Activated naive CD4-positive, alpha-beta T cell treated with anti-CD3 and anti-CD28 coated beads, Interleukin-2, amount 50 U/mL, for 16 hours (primary cell): ENCODE results near the gene EXOC1.
"Not testable (repeated sequence)": the region's sequence is repeated elsewhere in the genome, so short reads cannot be mapped to it uniquely, and the experiment has no call there.

Source experiments
- DNase-seq: peaks from one replicate; pipeline ENCODE4 v3.0.0-alpha.2; 2020

The EXOC1 gene

DNA sequence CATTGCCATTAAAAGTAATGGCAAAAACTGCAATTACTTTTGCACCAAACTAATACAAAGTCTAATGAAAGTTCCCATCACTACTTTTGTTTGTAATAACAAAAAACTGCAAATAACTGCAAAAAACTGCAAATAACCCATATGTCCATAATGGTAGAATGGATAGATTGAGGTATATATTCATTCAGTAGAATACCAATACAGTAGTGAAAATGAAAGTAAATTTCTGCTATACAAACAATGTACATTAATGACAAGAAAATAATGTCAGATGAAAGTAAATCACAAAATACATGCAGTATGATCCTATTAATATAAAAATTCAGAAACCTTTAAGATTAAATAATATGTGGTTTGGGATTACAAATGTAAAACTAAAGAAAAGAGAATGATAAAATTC is 54.0 kb downstream of the EXOC1 start:
- DNase-seq, result no peak

DNA sequence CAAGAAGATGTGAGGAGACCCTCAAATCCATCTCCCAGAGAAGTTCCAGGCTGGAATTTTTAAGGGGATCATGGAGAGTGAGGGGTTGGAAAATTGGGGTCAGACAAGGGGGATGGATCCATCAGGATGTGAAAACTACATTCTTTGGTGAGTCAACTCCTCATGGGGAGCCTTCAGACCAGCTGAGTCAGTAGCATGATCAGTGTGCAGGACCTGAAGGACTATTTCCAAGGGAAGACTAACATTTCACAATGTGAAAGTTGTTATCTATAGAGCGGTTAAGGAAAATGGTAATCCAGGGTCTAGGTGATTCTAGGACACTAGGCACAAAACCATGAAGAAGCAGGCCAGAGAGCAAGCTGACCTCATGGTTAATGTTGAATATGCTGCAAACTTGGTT is 56.7 kb downstream of the EXOC1 start:
- DNase-seq, result no peak

GRCh38 chr4:55912249-55912648 is 58.8 kb downstream of the EXOC1 start:
- DNase-seq, result no peak

DNA sequence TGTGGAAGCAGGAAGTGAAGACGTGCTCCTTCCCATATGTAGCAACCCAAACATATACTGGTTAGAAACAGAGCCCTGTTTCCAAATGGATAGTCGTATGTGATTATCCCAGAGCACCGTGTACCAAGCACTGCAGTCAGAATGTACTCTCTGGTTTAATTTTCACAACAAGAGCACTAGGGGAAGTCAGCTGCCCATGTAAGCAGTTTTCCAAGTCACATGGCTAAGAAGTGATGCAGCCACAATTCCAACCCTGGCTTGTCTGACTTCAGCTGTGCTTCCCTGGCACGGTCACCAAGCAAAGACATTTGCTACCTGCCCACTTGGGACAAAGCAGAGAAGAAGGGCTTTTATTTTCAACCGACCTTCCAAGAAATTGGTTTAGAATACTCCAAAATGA is 67.1 kb downstream of the EXOC1 start:
- DNase-seq, result no peak

- DNase-seq, result no peak
These were observed 67.6 kb downstream of the EXOC1 start for GRCh38 chr4:55921093-55921492.

DNA sequence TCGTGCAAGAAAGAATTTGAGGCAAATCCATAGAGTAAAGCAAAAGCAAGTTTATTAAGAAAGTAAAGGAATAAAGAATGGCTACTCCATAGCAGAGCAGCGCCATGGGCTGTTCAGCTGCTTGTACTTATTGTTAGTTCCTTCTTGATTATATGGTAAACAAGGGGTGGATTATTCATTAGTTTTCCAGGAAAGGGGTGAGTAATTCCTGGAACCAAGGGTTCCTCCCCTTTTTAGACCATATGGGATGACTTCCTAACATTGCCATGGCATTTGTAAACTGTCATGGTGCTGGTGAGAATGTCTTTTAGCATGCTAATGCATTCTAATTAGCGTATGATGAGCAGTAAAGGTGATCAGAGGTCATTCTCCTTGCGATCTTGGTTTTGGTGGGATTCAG is 71.8 kb downstream of the EXOC1 start:
- DNase-seq, result no peak

- no peak for DNase-seq
These were observed 73.2 kb downstream of the EXOC1 start for GRCh38 chr4:55926610-55927009.

- no peak for DNase-seq
These were observed 74.5 kb downstream of the EXOC1 start for GRCh38 chr4:55927803-55928437.

GRCh38 chr4:55928846-55929245 is 75.4 kb downstream of the EXOC1 start:
- DNase-seq, result no peak

DNA sequence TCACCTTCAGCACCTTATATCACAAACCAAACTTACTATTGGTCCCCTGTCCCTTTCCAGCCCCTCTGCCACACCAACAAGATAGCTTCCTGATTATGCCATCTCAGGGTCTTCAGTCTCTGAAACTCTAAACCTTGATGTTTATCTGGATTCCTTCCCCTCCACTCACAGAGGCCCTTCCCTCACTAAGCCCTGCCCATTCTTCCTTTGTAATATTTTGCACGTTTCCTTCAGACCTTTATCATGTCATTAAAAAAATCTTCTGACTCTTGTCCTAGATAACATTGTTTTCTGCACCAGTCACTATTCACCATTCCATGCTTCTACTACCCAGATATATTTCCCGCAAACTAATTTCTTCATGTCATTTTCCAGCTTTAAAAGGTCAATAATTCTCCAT is 77.6 kb downstream of the EXOC1 start:
- DNase-seq, result no peak

DNA sequence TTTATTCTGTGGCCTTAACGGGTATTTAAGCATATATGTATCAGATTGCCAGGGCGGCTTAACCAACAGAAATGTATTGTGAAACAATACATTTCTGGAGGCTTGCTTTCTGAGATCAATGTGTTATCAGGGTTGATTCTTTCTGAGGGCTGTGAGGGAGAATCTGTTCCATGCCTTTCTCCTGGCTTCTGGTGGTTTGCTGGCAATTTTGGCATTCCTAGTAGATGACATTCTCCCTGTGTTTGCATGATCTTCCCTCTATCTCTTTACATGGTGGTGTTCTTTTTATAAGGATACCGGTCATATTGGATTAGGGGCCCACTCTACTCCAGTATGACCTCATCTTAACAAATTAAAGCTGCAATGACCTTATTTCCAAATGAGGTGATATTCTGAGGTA is 78.4 kb downstream of the EXOC1 start:
- no peak for DNase-seq

- no peak for DNase-seq
These were observed 79.1 kb downstream of the EXOC1 start for GRCh38 chr4:55932511-55932910.

- DNase-seq, result no peak
These were observed 80.2 kb downstream of the EXOC1 start for GRCh38 chr4:55933611-55934010.

DNA sequence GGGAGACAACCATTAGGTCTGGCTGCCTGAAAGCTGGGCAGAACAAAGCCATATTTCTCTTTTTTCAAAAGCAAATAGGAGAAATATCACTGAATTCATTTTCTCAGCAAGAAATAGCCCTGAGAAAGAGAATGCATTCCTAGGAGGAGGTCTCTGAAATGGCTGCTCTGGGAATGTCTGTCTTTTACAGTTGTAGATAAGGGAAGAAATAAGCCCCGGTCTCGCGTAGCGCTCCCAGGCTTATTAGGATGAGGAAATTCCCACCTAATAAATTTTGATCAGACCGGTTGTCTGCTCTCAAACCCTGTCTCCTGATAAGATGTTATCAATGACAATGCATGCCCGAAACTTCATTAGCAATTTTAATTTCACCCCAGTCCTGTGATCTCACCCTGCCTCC is 82.5 kb downstream of the EXOC1 start:
- DNase-seq, result not testable (repeated sequence)

DNA sequence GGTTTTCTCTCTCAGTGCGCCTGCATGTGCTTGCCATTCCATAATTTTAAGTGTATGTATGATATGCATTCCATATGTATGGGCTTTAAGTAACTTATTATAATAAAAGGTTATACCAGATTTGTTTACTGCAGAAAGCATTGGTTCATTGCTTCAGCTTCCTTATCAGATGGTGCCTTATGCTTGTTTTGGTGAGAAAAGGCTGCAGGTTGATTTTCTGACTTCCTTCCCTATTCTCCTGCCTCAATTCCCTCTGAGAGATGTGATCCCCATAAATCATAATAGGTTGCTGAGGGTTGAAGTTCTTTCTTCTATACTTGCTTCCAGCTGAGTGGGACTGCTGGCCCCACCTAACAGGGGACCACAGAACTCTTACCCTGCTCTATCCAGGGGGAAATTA is 85.0 kb downstream of the EXOC1 start:
- no peak for DNase-seq

DNA sequence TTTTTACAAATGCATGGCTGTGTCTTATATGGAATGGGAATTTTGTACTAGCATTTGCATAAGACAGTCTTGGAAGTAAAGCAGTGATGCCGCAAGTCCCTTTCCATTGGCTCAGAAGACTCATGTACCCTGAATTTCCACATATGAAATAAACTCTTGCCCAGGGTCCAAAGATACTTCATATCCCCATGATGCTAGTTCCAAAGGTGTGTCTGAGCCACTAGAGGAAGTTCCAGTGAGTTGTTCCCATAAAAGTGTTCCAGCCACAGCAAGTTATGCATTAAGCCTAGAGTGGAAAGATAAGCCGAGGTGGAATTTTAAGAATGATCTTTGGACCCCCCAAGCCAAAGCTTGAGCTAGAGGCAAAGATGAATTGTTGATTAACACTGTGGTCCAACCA is 86.0 kb downstream of the EXOC1 start:
- DNase-seq, result no peak

DNA sequence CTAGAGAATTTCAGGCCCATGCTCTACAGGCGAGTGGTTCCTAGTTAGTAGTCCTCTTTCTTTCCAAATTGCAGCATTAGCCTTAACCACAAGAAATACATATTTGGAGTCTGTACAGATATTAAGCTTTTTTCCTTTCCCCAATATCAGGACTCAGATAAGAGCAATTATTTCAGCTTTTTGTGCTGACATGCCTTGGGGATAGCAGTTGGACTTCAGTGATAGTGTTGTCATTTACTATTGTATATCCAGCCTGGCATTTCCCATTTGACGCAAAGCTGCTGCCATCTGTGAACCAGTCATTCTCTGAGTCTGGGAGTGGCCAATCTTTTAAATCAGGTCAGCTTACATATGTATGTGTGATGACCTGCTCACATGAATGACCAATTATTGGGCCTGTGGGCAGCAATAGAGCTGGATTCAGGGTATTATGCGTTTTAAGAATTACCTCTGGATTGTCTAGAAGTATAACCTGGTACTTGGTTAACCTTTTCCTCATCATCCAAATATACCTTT is 88.5 kb downstream of the EXOC1 start:
- DNase-seq, result no peak

GRCh38 chr4:55947254-55947882 is 93.9 kb downstream of the EXOC1 start:
- DNase-seq, result no peak

DNA sequence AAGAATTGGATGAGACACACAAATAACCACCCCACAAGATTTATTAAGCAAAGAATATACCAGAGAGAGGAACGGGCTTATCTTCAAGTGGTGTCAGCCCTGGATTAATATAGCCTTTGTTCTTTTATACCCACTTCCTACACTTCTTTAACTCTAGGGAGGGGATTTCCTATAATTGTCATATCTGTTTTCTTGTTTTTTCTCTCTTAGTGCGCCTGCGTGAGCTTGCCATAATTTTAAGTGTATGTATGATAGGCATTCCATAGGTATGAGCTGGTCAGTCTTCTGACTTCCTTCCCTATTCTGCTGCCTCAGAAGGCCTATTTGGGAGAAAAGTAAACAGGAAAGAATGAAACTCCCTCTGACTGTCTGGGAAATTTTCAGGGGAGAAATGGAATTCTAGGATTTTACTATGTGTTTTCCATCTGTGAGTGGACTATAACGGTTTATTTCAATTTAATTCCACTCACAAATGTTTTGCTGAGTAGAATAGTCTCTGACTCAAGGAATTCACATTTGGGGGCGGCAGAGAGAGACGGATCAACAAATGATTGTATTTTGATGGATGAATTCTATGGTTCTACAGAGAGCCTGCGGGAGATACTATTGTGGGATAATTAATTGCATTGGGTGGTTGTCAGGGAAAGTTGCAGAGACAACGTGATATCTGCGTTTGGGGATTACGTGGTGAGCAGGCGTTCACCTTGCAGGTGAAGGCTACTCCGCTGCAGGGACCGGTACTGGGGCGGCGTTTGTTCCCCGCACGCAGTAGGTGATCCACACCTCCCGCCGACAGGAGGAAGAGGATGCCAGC is 94.7 kb downstream of the EXOC1 start:
- DNase-seq, result peak; percentile 57

DNA sequence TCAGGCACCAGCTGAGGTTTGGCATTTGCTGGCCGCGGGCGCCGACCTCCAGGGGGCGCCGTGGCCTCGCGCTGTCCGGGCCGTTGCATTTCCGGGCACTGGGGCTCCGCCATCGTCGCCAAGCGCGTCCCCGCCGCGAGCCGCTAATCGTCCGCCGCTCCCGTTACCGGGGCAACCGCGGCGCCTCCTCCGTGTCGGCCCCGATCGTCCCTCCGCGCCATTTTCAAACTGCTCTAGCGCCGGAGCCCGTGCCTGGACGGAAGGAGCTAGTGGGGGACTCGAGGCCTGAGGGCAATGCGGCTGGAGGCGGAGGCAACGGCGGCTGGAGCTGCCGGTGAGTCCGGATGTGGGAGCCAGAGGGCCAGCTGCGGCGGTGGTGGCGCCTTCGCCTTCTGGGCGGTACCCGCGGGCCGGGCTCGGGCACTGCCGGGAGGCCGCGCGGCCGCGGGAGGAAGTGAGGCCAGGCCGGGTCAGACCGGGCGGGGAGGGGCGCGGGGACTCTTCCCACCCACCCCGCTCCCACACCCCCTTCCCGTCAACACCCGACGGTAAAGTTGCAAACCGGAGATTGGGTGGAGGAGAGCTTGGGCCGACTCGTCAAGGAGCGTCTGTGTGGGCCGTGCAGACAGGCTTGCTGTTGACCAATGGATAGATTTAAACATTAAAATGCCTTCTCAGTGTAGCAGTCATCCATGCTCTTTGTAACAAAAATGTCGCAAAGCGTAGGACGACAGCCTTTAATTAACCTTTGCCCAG is 95.5 kb downstream of the EXOC1 start, which contains the start of gene CEP135:
Gene CEP135 (plus strand): TSS at position 220 of the 756 bp plus-strand sequence. CDS start 3,186 bp downstream, outside the sequence.
- peak; percentile 93 for DNase-seq

DNA sequence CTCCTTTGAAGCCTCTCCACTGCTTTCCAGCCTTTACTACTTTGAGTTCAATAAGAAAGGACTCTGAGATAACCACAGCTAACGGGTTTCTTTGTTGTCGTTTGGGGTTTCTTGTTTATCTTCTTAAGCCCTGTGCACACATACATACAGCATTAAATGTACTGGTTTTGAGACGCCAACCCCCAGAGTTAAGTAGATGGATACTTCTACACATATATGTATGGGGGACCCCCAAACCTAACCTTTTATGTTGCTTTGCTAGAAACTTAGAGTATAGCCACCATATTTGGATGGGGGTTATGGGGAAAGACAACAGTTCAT is 96.0 kb downstream of the EXOC1 start:
- no peak for DNase-seq

DNA sequence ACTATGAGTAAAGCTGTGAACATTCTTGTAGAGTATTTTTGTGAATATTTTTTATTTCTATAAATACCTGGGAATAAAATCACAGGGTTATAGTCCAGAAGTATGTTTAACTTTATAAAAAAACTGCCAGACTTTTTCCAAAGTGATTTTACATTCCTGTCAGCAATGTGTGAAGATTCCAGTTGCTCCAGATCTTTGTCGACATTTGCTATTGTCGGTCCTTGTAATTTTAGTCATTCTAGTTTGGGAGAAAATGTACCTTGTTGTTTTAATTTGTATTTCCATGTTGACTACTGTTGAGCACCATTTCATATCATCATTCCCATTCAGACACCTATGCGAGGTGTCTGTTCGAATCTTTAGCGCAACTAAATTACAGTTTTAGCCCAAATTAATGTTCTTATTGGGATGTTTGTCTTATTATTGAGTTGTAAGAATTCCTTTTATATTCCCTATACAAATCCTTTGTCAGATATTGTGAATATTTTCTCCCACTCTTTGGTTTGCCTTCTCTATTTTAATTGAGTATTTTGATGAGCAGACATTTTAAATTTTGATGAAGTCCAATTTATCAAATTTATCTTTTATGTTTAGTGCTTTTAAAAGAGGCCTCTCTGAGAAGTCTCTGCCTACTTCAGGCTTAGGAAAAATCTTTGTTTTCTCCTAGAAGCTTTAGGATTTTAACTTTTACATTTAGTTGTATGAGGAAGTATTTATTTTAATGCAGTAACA is 97.9 kb downstream of the EXOC1 start:
- no peak for DNase-seq
